Endothelial cell of umbilical vein (primary cell): ENCODE results near the gene S100A11. TPM values are rescaled to one million over a fixed set of nuclear protein-coding genes. Genes with fewer than 3 reads are reported as not detected.

Experiments
- BruUV-seq: library from RNA; stranded (reverse); fragments of 400-500 nt; replicated peaks from 2 replicates; lab custom pipeline; 2021; lab: Mats Ljungman, UMichigan
- CTCF ChIA-PET: fragments of 300-600, 350-600 bp; sonication (Branson Sonifier 250); formaldehyde crosslinking; loops from one replicate; lab custom pipeline; 2021; ENCODE audit warnings: antibody characterized with exemption, inconsistent platforms; lab: Charles Lee
- POLR2A ChIA-PET: fragments of 300-600, 350-600 bp; sonication (Branson Sonifier 250); formaldehyde crosslinking; loops from one replicate; lab custom pipeline; 2021; ENCODE audit warnings: antibody characterized with exemption, inconsistent platforms; lab: Charles Lee
- DNase-seq: peaks from one replicate; pipeline ENCODE4 v3.0.0-alpha.2; 2011; ENCODE audit warnings: low read depth, low spot score
- FAIRE-seq: peaks from 2 replicates; lab custom pipeline; 2011; peaks lifted over from hg19 to GRCh38; lab: Jason Lieb, UNC
- H2AFZ ChIP-seq: 2 replicates; pipeline ENCODE4 v1.6.0; 2012; ENCODE audit warnings: low read depth, low read length, control low read depth, inconsistent platforms
- H3K27ac ChIP-seq: 2 replicates; pipeline ENCODE4 v1.5.1; 2011; ENCODE audit warnings: low read depth, mild to moderate bottlenecking, control low read depth, low read length, moderate library complexity; ENCODE audit not compliant: insufficient read depth
- H3K27me3 ChIP-seq, 2 experiments: 2 replicates each; pipeline versions ENCODE4 v1.6.0 to v1.6.1; 2011; ENCODE audit warnings: low read length in 2 of 2, mixed read lengths in 1 of 2; ENCODE audit not compliant: control insufficient read depth in 2 of 2, insufficient read depth in 2 of 2
- H3K36me3 ChIP-seq, 2 experiments: 2 replicates in 1 of 2; 3 replicates in 1 of 2; pipeline ENCODE4 v1.5.1; 2011; ENCODE audit warnings: low read length in 2 of 2, mild to moderate bottlenecking in 1 of 2, moderate library complexity in 1 of 2; ENCODE audit not compliant: control insufficient read depth in 2 of 2, insufficient read depth in 2 of 2; ENCODE audit errors: extremely low read depth in 1 of 2
- H3K4me1 ChIP-seq: 3 replicates; pipeline ENCODE4 v1.5.1; 2011; ENCODE audit warnings: mild to moderate bottlenecking, low read length; ENCODE audit not compliant: control insufficient read depth, insufficient read depth; ENCODE audit errors: extremely low read depth
- H3K4me2 ChIP-seq: 2 replicates; pipeline ENCODE4 v1.6.1; 2011; ENCODE audit warnings: low read length, control low read depth, mixed read lengths; ENCODE audit not compliant: insufficient read depth
- H3K4me3 ChIP-seq, 3 experiments: fragments of 200-600 bp in 1 of 3; sonication (generic), shearing (Covaris generic) in 1 of 3; replicated peaks in 1 of 3; 2 replicates each; pipeline ENCODE4 v1.5.1; 2011 to 2016; ENCODE audit warnings: control low read depth in 3 of 3, low read length in 3 of 3, mild to moderate bottlenecking in 2 of 3, inconsistent platforms in 1 of 3, low read depth in 1 of 3, moderate library complexity in 1 of 3; ENCODE audit not compliant: insufficient read depth in 1 of 3
- H3K79me2 ChIP-seq: 2 replicates; pipeline ENCODE4 v1.6.0; 2012; ENCODE audit warnings: low read length, inconsistent platforms; ENCODE audit not compliant: control insufficient read depth, insufficient read depth
- H3K9ac ChIP-seq: replicated peaks from 2 replicates; pipeline ENCODE3; 2011; ENCODE audit warnings: low read length, control low read depth; ENCODE audit not compliant: insufficient read depth; ENCODE audit errors: extremely low read depth
- H3K9me1 ChIP-seq: replicated peaks from 3 replicates; pipeline ENCODE4 v1.6.0; 2011; ENCODE audit warnings: mild to moderate bottlenecking, low read length; ENCODE audit not compliant: control insufficient read depth, insufficient read depth; ENCODE audit errors: extremely low read depth
- H3K9me3 ChIP-seq: replicated peaks from 2 replicates; pipeline ENCODE4 v1.5.1; 2012; ENCODE audit warnings: low read length, inconsistent platforms; ENCODE audit not compliant: control insufficient read depth, insufficient read depth
- H4K20me1 ChIP-seq: replicated peaks from 2 replicates; pipeline ENCODE3; 2011; ENCODE audit warnings: mild to moderate bottlenecking, low read length; ENCODE audit not compliant: control insufficient read depth, insufficient read depth; ENCODE audit errors: extremely low read depth
- CTCF ChIP-seq, 2 donors: IDR thresholded peaks; 1 replicate in 1 of 2; 2 replicates in 1 of 2; pipeline ENCODE4 v1.5.1; 2011; ENCODE audit warnings: low read length in 2 of 2, mild to moderate bottlenecking in 2 of 2, moderate library complexity in 2 of 2, control low read depth in 1 of 2, inconsistent platforms in 1 of 2, low read depth in 1 of 2; ENCODE audit not compliant: insufficient read depth in 1 of 2; ENCODE audit errors: extremely low read depth in 1 of 2
- EZH2 ChIP-seq: IDR thresholded peaks from 2 replicates; pipeline ENCODE4 v1.6.1; 2012; ENCODE audit warnings: borderline replicate concordance, low read depth, mild to moderate bottlenecking, moderate library complexity, low read length, inconsistent platforms; ENCODE audit not compliant: severe bottlenecking
- FOS ChIP-seq: IDR thresholded peaks from 2 replicates; pipeline ENCODE4 v1.6.1; 2011; ENCODE audit warnings: mild to moderate bottlenecking, low read length, moderate library complexity, borderline replicate concordance; ENCODE audit not compliant: insufficient read depth
- GATA2 ChIP-seq: IDR thresholded peaks from 2 replicates; pipeline ENCODE4 v1.7.0; 2011; ENCODE audit warnings: low read depth, mild to moderate bottlenecking, moderate library complexity, mixed read lengths, low read length; ENCODE audit not compliant: insufficient read length, insufficient read depth
- JUN ChIP-seq: IDR thresholded peaks from 2 replicates; pipeline ENCODE4 v1.6.1; 2011; ENCODE audit warnings: borderline replicate concordance, low read depth; ENCODE audit not compliant: insufficient read length, insufficient read depth
- MAX ChIP-seq: IDR thresholded peaks from 2 replicates; pipeline ENCODE4 v1.6.1; 2011; ENCODE audit not compliant: insufficient read depth, insufficient read length
- MYC ChIP-seq: IDR thresholded peaks from one replicate; pipeline ENCODE4 v1.6.1; 2011; ENCODE audit warnings: mild to moderate bottlenecking, low read depth, low read length
- POLR2A ChIP-seq: IDR thresholded peaks from 2 replicates; pipeline ENCODE4 v1.6.1; 2012; ENCODE audit warnings: low read depth, mild to moderate bottlenecking, control low read depth, low read length
- POLR2AphosphoS5 ChIP-seq: IDR thresholded peaks from 2 replicates; pipeline ENCODE4 v1.6.1; 2012; ENCODE audit warnings: low read depth, mild to moderate bottlenecking, control low read depth, low read length, moderate library complexity; ENCODE audit not compliant: insufficient read depth
- dilution Hi-C: fragments of 300-500 bp; cut with MboI; formaldehyde crosslinking; loops from one replicate; pipeline ENCODE4 v1.15.0; 2019; ENCODE audit warnings: low sequenced_read_pairs; ENCODE audit not compliant: extremely low pct_ligation_motif_present
- intact Hi-C: fragments of 100-400 bp; cut with micrococcal nuclease; formaldehyde crosslinking; loops from one replicate; pipeline ENCODE4 v1.10.0; 2022
- polyA plus RNA-seq, 4 experiments: library from polyadenylated mRNA; depleted of rRNA in 3 of 4; stranded (reverse) in 3 of 4; unstranded in 1 of 4; fragments of >200 nt; gene quantifications; 2 replicates each; pipeline versions ENCODE4 v1.2.1 to v1.2.3, GENCODE V29; 2011 to 2012; ENCODE audit warnings: missing spikeins in 1 of 4
- total RNA-seq: library from RNA; stranded (reverse); gene quantifications from 2 replicates; pipeline ENCODE4 v1.2.3, GENCODE V29; 2021

The S100A11 gene
- total and polyA plus RNA-seq, 2 donors (not counting 3 experiments of a cell fraction or from before 2014, with no cell fraction given): 497 to 505 TPM

GRCh38 chr1:152021569-152021968 is 15.2 kb downstream of the S100A11 start:
- Histone ChIP-seq H3K4me3 (no peak overlapping the region), H3K27ac (no peak overlapping the region), H4K20me1 (no peaks in the 10 kb centered on the region), H3K9me3 (no peaks in the 10 kb centered on the region), H3K4me2 (no peak overlapping the region), H3K27me3 (peaks cover 23 to 35% of the 10 kb centered on the region in 2 experiments), H3K79me2 (no peaks in the 10 kb centered on the region), H2AFZ (no peak overlapping the region), H3K9ac (no peak overlapping the region), H3K4me1 (no peaks in the 10 kb centered on the region), H3K9me1 (no peaks in the 10 kb centered on the region), H3K36me3 (no peaks in the 10 kb centered on the region)
- FAIRE-seq (no peak), DNase-seq (no peak)
- TF ChIP-seq JUN (no peak), CTCF (IDR thresholded peaks at IDR 0.05; ENCODE audit: extremely low read depth in 1 of 2, insufficient read depth in 1 of 2, low read depth in 1 of 2, low read length in 2 of 2) (no peak), FOS (no peak), EZH2 (no peak), POLR2A (no peak), MAX (no peak), POLR2AphosphoS5 (no peak), GATA2 (no peak), MYC (no peak)
- BruUV-seq: no TSS peak
- dilution Hi-C loops: loop anchor here (25.0 kb wide), 1 partner anchor 109 kb away; the partner anchor contains the start of gene THEM4
- intact Hi-C loops: no loop called here
- POLR2A ChIA-PET: no interaction called here
- CTCF ChIA-PET: interaction anchor here (1.6 to 2.3 kb wide), 2 partner anchors 13 to 20 kb away, joined by 5 to 7 read pairs; no protein-coding TSS in a partner anchor
